GM23338 (cell line): ENCODE data around the gene LLGL1. TPM values are rescaled to one million over a fixed set of nuclear protein-coding genes. Genes with fewer than 3 reads are reported as not detected.

Source experiments
- ATAC-seq: fragments of 200-7000 bp; cut with Tn5 transposase; 3 replicates; pipeline ENCODE4 v1.9.1; 2020
- DNase-seq: peaks from one replicate; pipeline ENCODE4 v3.0.0-alpha.2; 2015; ENCODE audit warnings: low spot score
- H2AFZ ChIP-seq: fragments of 200-600 bp; sonication (generic); 2 replicates; pipeline ENCODE4 v1.8.0; 2016; ENCODE audit warnings: antibody characterized with exemption, mild to moderate bottlenecking, moderate library complexity
- H3F3A ChIP-seq: fragments of 200-600 bp; sonication (generic); replicated peaks from 2 replicates; pipeline ENCODE4 v1.8.0; 2017; ENCODE audit warnings: antibody characterized with exemption, mixed run types, low read depth
- H3K27ac ChIP-seq: fragments of 200-600 bp; sonication (generic); 2 replicates; pipeline ENCODE4 v1.6.1; 2016; ENCODE audit warnings: low read depth
- H3K27me3 ChIP-seq: fragments of 200-600 bp; sonication (generic); 2 replicates; pipeline ENCODE4 v1.8.0; 2016; ENCODE audit warnings: mild to moderate bottlenecking, mixed run types, moderate library complexity; ENCODE audit not compliant: insufficient read depth
- H3K36me3 ChIP-seq: fragments of 200-600 bp; sonication (generic); 2 replicates; pipeline ENCODE4 v1.8.0; 2016; ENCODE audit warnings: mild to moderate bottlenecking; ENCODE audit not compliant: insufficient read depth
- H3K4me1 ChIP-seq: fragments of 200-600 bp; sonication (generic); 2 replicates; pipeline ENCODE4 v1.8.0; 2016; ENCODE audit warnings: mild to moderate bottlenecking, moderate library complexity; ENCODE audit not compliant: insufficient read depth
- H3K4me2 ChIP-seq: fragments of 200-600 bp; sonication (generic); 2 replicates; pipeline ENCODE4 v1.7.1; 2017; ENCODE audit warnings: mixed run types
- H3K4me3 ChIP-seq: fragments of 200-600 bp; sonication (generic); 2 replicates; pipeline ENCODE4 v1.6.1; 2016; ENCODE audit warnings: mixed run types
- H3K79me2 ChIP-seq: fragments of 200-600 bp; sonication (generic); replicated peaks from 2 replicates; pipeline ENCODE4 v1.8.0; 2017; ENCODE audit warnings: mild to moderate bottlenecking; ENCODE audit not compliant: insufficient read depth
- H3K9me2 ChIP-seq: fragments of 200-600 bp; sonication (generic); 2 replicates; pipeline ENCODE4 v1.8.0; 2017; ENCODE audit not compliant: insufficient read depth
- H4K20me1 ChIP-seq: fragments of 200-600 bp; sonication (generic); replicated peaks from 2 replicates; pipeline ENCODE4 v1.8.0; 2017; ENCODE audit warnings: mild to moderate bottlenecking; ENCODE audit not compliant: insufficient read depth
- H3K27ac Mint-ChIP-seq: 2 replicates; pipeline ENCODE4 v1.8.0; 2020; ENCODE audit warnings: inconsistent platforms, mild to moderate bottlenecking, moderate library complexity, mixed read lengths
- H3K27me3 Mint-ChIP-seq: 3 replicates; pipeline ENCODE4 v1.8.0; 2022; ENCODE audit warnings: low read depth, mild to moderate bottlenecking, moderate library complexity, mixed read lengths, inconsistent platforms; ENCODE audit not compliant: insufficient read depth, poor library complexity
- H3K36me3 Mint-ChIP-seq: 3 replicates; pipeline ENCODE4 v1.8.0; 2021; ENCODE audit warnings: low read depth, mild to moderate bottlenecking, inconsistent platforms, moderate library complexity, mixed read lengths
- H3K4me1 Mint-ChIP-seq: 3 replicates; pipeline ENCODE4 v1.8.0; 2020; ENCODE audit warnings: mild to moderate bottlenecking, inconsistent platforms, mixed read lengths
- H3K4me3 Mint-ChIP-seq: 3 replicates; pipeline ENCODE4 v1.8.0; 2021; ENCODE audit warnings: moderate library complexity, mild to moderate bottlenecking, inconsistent platforms, mixed read lengths
- H3K9me3 Mint-ChIP-seq: 3 replicates; pipeline ENCODE4 v1.8.0; 2020; ENCODE audit warnings: moderate library complexity, mild to moderate bottlenecking, inconsistent platforms, mixed read lengths
- CREB1 ChIP-seq: fragments of 250-450 bp; sonication (Bioruptor Pico); IDR thresholded peaks from 2 replicates; pipeline ENCODE4 v1.5.0; 2020; ENCODE audit warnings: low read depth, mild to moderate bottlenecking, moderate library complexity
- CTCF ChIP-seq, 2 experiments: fragments of 200-600 bp in 1 of 2; sonication (generic) in 1 of 2; conservative IDR thresholded peaks; 2 replicates each; pipeline versions ENCODE4 v1.5.1 to v1.6.1; 2016 to 2017; ENCODE audit warnings: antibody characterized with exemption in 2 of 2, low read depth in 2 of 2, mild to moderate bottlenecking in 2 of 2, moderate library complexity in 1 of 2
- ETS1 ChIP-seq: IDR thresholded peaks from 2 replicates; pipeline ENCODE4 v1.6.1; 2016; ENCODE audit warnings: antibody characterized with exemption
- EZH2 ChIP-seq: fragments of 200-600 bp; sonication (generic); IDR thresholded peaks from one replicate; pipeline ENCODE4 v1.8.0; 2017; ENCODE audit warnings: antibody characterized with exemption, mild to moderate bottlenecking, low read depth; ENCODE audit not compliant: unreplicated experiment
- EZH2phosphoT487 ChIP-seq: fragments of 200-600 bp; sonication (generic); IDR thresholded peaks from one replicate; pipeline ENCODE4 v1.8.1; 2018; ENCODE audit warnings: antibody characterized with exemption; ENCODE audit not compliant: unreplicated experiment
- JUNB ChIP-seq: IDR thresholded peaks from one replicate; pipeline ENCODE4 v1.6.1; 2016; ENCODE audit warnings: antibody characterized with exemption; ENCODE audit not compliant: unreplicated experiment
- NANOG ChIP-seq: IDR thresholded peaks from 2 replicates; pipeline ENCODE4 v1.6.1; 2016; ENCODE audit warnings: antibody characterized with exemption, borderline replicate concordance
- POLR2AphosphoS5 ChIP-seq: IDR thresholded peaks from 2 replicates; pipeline ENCODE4 v1.6.1; 2016; ENCODE audit warnings: antibody characterized with exemption, low read depth
- REST ChIP-seq: IDR thresholded peaks from one replicate; pipeline ENCODE4 v1.6.1; 2018; ENCODE audit warnings: antibody characterized with exemption; ENCODE audit not compliant: unreplicated experiment
- STAT1 ChIP-seq: IDR thresholded peaks from one replicate; pipeline ENCODE4 v1.6.1; 2016; ENCODE audit warnings: antibody characterized with exemption; ENCODE audit not compliant: unreplicated experiment
- ZNF114 ChIP-seq: fragments of 250-450 bp; sonication (Bioruptor Pico); IDR thresholded peaks from 2 replicates; pipeline ENCODE4 v1.5.0; 2020; ENCODE audit warnings: mild to moderate bottlenecking, moderate library complexity
- ZNF331 ChIP-seq: fragments of 250-450 bp; sonication (Bioruptor Pico); IDR thresholded peaks from 2 replicates; pipeline ENCODE4 v1.5.0; 2020; ENCODE audit warnings: low read depth, mild to moderate bottlenecking, moderate library complexity
- polyA plus RNA-seq: library from polyadenylated mRNA; unstranded; fragments of >200 nt; fragmentation: Nextera tagmentation; extraction: Ambion mirVana; gene quantifications from 2 replicates; pipeline ENCODE4 v1.2.1, GENCODE V29; 2016
- total RNA-seq: library from RNA; depleted of rRNA; stranded (reverse); fragments of >200 nt; shearing (Covaris generic); gene quantifications from 2 replicates; pipeline ENCODE4 v1.2.3, GENCODE V29; 2014
- TF ChIP-seq, protein P1 (sequence below): fragments of 250-450 bp; sonication (Bioruptor Pico); IDR thresholded peaks from 2 replicates; pipeline ENCODE4 v1.5.0; 2020; ENCODE audit warnings: mild to moderate bottlenecking, moderate library complexity

The LLGL1 gene
- total and polyA plus RNA-seq, 2 experiments from 2014 or later: 5.9 to 129 TPM

GRCh38 chr17:18205861-18206260 lies 19.6 kb upstream of the LLGL1 start:
- Mint-ChIP-seq H3K36me3 (peaks cover 46% of the 10 kb centered on the region), H3K27me3 (peaks cover 2% of the 10 kb centered on the region), H3K9me3 (no peaks in the 10 kb centered on the region), H3K27ac (no peak overlapping the region; the same call in 1 of the 2 replicates), H3K4me3 (no peak overlapping the region), H3K4me1 (peaks cover 4% of the 10 kb centered on the region; the same call in 2 of the 3 replicates)
- Histone ChIP-seq H3K4me2 (no peak overlapping the region), H3F3A (0 out of 2 replicates have a peak, but pooled peaks cover 2% of the 10 kb centered on the region), H3K9me2 (no peaks in the 10 kb centered on the region), H3K27ac (no peak overlapping the region), H3K4me1 (no peaks in the 10 kb centered on the region), H4K20me1 (peaks cover 31% of the 10 kb centered on the region; the same call in 1 of the 2 replicates), H3K36me3 (peaks cover 25% of the 10 kb centered on the region; the same call in 1 of the 2 replicates), H3K27me3 (no peaks in the 10 kb centered on the region), H3K79me2 (peaks cover 33% of the 10 kb centered on the region), H2AFZ (no peak overlapping the region), H3K4me3 (no peak overlapping the region)
- no peak for ATAC-seq
- TF ChIP-seq POLR2AphosphoS5 (no peak), CREB1 (CRISPR knock-in tag) (no peak), REST (no peak), EZH2phosphoT487 (no peak), CTCF (conservative IDR thresholded peaks at IDR 0.05; ENCODE audit: low read depth in 2 of 2) (no peak), STAT1 (no peak), ZNF331 (CRISPR knock-in tag) (no peak), ZNF114 (no peak), NANOG (no peak), EZH2 (no peak), JUNB (no peak), ETS1 (no peak)
- TF ChIP-seq, protein P1, sequence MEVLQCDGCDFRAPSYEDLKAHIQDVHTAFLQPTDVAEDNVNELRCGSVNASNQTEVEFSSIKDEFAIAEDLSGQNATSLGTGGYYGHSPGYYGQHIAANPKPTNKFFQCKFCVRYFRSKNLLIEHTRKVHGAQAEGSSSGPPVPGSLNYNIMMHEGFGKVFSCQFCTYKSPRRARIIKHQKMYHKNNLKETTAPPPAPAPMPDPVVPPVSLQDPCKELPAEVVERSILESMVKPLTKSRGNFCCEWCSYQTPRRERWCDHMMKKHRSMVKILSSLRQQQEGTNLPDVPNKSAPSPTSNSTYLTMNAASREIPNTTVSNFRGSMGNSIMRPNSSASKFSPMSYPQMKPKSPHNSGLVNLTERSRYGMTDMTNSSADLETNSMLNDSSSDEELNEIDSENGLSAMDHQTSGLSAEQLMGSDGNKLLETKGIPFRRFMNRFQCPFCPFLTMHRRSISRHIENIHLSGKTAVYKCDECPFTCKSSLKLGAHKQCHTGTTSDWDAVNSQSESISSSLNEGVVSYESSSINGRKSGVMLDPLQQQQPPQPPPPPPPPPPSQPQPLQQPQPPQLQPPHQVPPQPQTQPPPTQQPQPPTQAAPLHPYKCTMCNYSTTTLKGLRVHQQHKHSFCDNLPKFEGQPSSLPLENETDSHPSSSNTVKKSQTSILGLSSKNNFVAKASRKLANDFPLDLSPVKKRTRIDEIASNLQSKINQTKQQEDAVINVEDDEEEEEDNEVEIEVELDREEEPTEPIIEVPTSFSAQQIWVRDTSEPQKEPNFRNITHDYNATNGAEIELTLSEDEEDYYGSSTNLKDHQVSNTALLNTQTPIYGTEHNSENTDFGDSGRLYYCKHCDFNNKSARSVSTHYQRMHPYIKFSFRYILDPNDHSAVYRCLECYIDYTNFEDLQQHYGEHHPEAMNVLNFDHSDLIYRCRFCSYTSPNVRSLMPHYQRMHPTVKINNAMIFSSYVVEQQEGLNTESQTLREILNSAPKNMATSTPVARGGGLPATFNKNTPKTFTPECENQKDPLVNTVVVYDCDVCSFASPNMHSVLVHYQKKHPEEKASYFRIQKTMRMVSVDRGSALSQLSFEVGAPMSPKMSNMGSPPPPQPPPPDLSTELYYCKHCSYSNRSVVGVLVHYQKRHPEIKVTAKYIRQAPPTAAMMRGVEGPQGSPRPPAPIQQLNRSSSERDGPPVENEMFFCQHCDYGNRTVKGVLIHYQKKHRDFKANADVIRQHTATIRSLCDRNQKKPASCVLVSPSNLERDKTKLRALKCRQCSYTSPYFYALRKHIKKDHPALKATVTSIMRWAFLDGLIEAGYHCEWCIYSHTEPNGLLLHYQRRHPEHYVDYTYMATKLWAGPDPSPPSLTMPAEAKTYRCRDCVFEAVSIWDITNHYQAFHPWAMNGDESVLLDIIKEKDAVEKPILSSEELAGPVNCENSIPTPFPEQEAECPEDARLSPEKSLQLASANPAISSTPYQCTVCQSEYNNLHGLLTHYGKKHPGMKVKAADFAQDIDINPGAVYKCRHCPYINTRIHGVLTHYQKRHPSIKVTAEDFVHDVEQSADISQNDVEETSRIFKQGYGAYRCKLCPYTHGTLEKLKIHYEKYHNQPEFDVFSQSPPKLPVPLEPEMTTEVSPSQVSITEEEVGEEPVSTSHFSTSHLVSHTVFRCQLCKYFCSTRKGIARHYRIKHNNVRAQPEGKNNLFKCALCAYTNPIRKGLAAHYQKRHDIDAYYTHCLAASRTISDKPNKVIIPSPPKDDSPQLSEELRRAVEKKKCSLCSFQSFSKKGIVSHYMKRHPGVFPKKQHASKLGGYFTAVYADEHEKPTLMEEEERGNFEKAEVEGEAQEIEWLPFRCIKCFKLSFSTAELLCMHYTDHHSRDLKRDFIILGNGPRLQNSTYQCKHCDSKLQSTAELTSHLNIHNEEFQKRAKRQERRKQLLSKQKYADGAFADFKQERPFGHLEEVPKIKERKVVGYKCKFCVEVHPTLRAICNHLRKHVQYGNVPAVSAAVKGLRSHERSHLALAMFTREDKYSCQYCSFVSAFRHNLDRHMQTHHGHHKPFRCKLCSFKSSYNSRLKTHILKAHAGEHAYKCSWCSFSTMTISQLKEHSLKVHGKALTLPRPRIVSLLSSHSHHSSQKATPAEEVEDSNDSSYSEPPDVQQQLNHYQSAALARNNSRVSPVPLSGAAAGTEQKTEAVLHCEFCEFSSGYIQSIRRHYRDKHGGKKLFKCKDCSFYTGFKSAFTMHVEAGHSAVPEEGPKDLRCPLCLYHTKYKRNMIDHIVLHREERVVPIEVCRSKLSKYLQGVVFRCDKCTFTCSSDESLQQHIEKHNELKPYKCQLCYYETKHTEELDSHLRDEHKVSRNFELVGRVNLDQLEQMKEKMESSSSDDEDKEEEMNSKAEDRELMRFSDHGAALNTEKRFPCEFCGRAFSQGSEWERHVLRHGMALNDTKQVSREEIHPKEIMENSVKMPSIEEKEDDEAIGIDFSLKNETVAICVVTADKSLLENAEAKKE (CRISPR knock-in tag): no peak
- DNase-seq: no peak
